AG10803 (cell line): ENCODE results near the gene MAP3K20.
"Not testable (repeated sequence)": the region's sequence is repeated elsewhere in the genome, so short reads cannot be mapped to it uniquely, and the experiment has no call there.

Experiments used
- DNase-seq: peaks from one replicate; pipeline ENCODE4 v3.0.0; 2010; ENCODE audit warnings: low read depth
- H3K4me3 ChIP-seq: 2 replicates; pipeline ENCODE4 v1.5.1; 2011; ENCODE audit warnings: mild to moderate bottlenecking, low read length, control low read depth
- CTCF ChIP-seq: conservative IDR thresholded peaks from 2 replicates; pipeline ENCODE4 v1.5.1; 2011; ENCODE audit warnings: mild to moderate bottlenecking, low read length, control low read depth, inconsistent platforms

The MAP3K20 gene

GRCh38 chr2:173252581-173252980 lies 176.9 kb downstream of the MAP3K20 start:
- no peak overlapping the region for H3K4me3 ChIP-seq
- DNase-seq = no peak
- TF ChIP-seq CTCF = no peak

GRCh38 chr2:173254659-173255058 lies 179.0 kb downstream of the MAP3K20 start:
- no peak for DNase-seq
- H3K4me3 ChIP-seq = no peak overlapping the region
- TF ChIP-seq CTCF = no peak

GRCh38 chr2:173258701-173259100 lies 183.1 kb downstream of the MAP3K20 start:
- H3K4me3 ChIP-seq = no peak overlapping the region
- DNase-seq = no peak
- no peak for TF ChIP-seq CTCF

- not testable (repeated sequence) for DNase-seq, H3K4me3 ChIP-seq
Observed at GRCh38 chr2:173262356-173262755, 186.7 kb downstream of the MAP3K20 start.

- H3K4me3 ChIP-seq = no peak overlapping the region
- no peak for TF ChIP-seq CTCF
- no peak for DNase-seq
Observed at GRCh38 chr2:173264151-173264550, 188.5 kb downstream of the MAP3K20 start.

- no peak for DNase-seq
- TF ChIP-seq CTCF = no peak
- no peak overlapping the region for H3K4me3 ChIP-seq
Observed at GRCh38 chr2:173264603-173265366, 189.1 kb downstream of the MAP3K20 start.

- TF ChIP-seq CTCF = no peak
- no peak overlapping the region for H3K4me3 ChIP-seq
- DNase-seq = no peak
Observed at GRCh38 chr2:173271135-173271534, 195.5 kb downstream of the MAP3K20 start.
